GM12878 (cell line): ENCODE measurements around the gene PLCG1. TPM values are rescaled to one million over a fixed set of nuclear protein-coding genes. Genes with fewer than 3 reads are reported as not detected.

Experiments used
- ATF7 ChIP-seq: fragments of 450-650 bp; IDR thresholded peaks from 2 replicates; pipeline ENCODE4 v1.6.1; 2016; ENCODE audit warnings: low read depth, mild to moderate bottlenecking
- ETV6 ChIP-seq, 2 experiments: fragments of 450-650 bp in 1 of 2; IDR thresholded peaks in 1 of 2; conservative IDR thresholded peaks in 1 of 2; 2 replicates each; pipeline ENCODE4 v1.6.1; 2014; ENCODE audit warnings: antibody characterized with exemption in 1 of 2, borderline replicate concordance in 1 of 2, low read depth in 1 of 2, mild to moderate bottlenecking in 1 of 2, moderate library complexity in 1 of 2
- GATAD2B ChIP-seq: fragments of 450-650 bp; conservative IDR thresholded peaks from 2 replicates; pipeline ENCODE4 v1.6.1; 2017; ENCODE audit warnings: low read depth, mild to moderate bottlenecking, moderate library complexity
- LARP7 ChIP-seq: fragments of 450-650 bp; IDR thresholded peaks from 2 replicates; pipeline ENCODE4 v1.6.1; 2017; ENCODE audit warnings: mild to moderate bottlenecking
- PAX5 ChIP-seq: IDR thresholded peaks from 2 replicates; pipeline ENCODE4 v1.6.1; 2011; ENCODE audit warnings: low read depth, low read length, borderline replicate concordance
- POLR2A ChIP-seq: IDR thresholded peaks from 2 replicates; pipeline ENCODE4 v1.6.1; 2011; ENCODE audit warnings: low read depth, mild to moderate bottlenecking, low read length
- SMARCA5 ChIP-seq: fragments of 450-650 bp; IDR thresholded peaks from 2 replicates; pipeline ENCODE4 v1.6.1; 2017; ENCODE audit warnings: mild to moderate bottlenecking
- TCF7 ChIP-seq: IDR thresholded peaks from 2 replicates; pipeline ENCODE4 v1.6.1; 2014; ENCODE audit warnings: antibody characterized with exemption, borderline replicate concordance
- ZNF217 ChIP-seq: fragments of 450-650 bp; IDR thresholded peaks from 2 replicates; pipeline ENCODE4 v1.6.1; 2017; ENCODE audit warnings: antibody characterized with exemption, mild to moderate bottlenecking
- polyA plus RNA-seq, 11 experiments: library from polyadenylated mRNA; depleted of rRNA in 4 of 11; unstranded in 6 of 11; stranded (reverse) in 5 of 11; fragments of >200 nt; fragmentation: Nextera tagmentation in 4 of 11; fragmentation: Illumina TruSeq in 1 of 11; extraction: Ambion mirVana in 4 of 11; extraction: Trizol in 1 of 11; gene quantifications; 1 replicate in 1 of 11; 2 replicates in 10 of 11; pipeline versions ENCODE4 v1.2.1 to v1.2.3, GENCODE V29; 2011 to 2016; ENCODE audit warnings: inconsistent platforms in 2 of 11, missing spikeins in 2 of 11, low read depth in 1 of 11
- total RNA-seq, 4 experiments: library from RNA; depleted of rRNA in 3 of 4; stranded (reverse); fragments of >200 nt in 3 of 4; fragmentation: Illumina TruSeq in 1 of 4; extraction: Trizol in 1 of 4; gene quantifications; 2 replicates each; pipeline versions ENCODE4 v1.2.1 to v1.2.3, GENCODE V29; 2013 to 2021
- TF ChIP-seq, protein P1 (sequence below): IDR thresholded peaks from 2 replicates; pipeline ENCODE4 v1.6.1; 2012; ENCODE audit warnings: mild to moderate bottlenecking, low read depth, low read length
- TF ChIP-seq, protein P2 (sequence below): IDR thresholded peaks from 2 replicates; pipeline ENCODE4 v1.6.1; 2011; ENCODE audit warnings: borderline replicate concordance, low read depth, mild to moderate bottlenecking, moderate library complexity, mixed read lengths, low read length; ENCODE audit not compliant: insufficient read depth; ENCODE audit errors: extremely low read length
- TF ChIP-seq, protein P3 (sequence below), 3 experiments: IDR thresholded peaks in 2 of 3; conservative IDR thresholded peaks in 1 of 3; 2 replicates each; pipeline ENCODE4 v1.5.1; 2011; ENCODE audit warnings: low read depth in 3 of 3, low read length in 3 of 3, mild to moderate bottlenecking in 3 of 3, control low read depth in 2 of 3, moderate library complexity in 2 of 3, inconsistent platforms in 1 of 3, mixed read lengths in 1 of 3; ENCODE audit not compliant: control insufficient read depth in 2 of 3, insufficient read depth in 1 of 3; ENCODE audit errors: extremely low read depth in 1 of 3

Gene PLCG1
- total and polyA plus RNA-seq, 10 of the 15 experiments (the other 5 are each of a cell fraction or from before 2014, with no cell fraction given), result 2.6 to 114 (median 45.3) TPM

DNA sequence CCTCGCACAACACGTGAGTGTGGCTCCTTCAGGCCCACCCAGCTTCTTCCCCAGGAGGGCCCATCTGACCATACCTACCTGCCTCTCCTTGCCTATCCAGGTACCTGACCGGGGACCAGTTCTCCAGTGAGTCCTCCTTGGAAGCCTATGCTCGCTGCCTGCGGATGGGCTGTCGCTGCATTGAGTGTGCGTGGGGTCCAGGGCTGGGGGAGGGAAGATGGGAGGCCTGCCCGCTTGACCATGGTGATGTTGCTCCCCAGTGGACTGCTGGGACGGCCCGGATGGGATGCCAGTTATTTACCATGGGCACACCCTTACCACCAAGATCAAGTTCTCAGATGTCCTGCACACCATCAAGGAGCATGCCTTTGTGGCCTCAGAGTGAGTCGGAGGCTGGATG lies 26.5 kb downstream of the PLCG1 start (continued):
- TF ChIP-seq, protein P1, sequence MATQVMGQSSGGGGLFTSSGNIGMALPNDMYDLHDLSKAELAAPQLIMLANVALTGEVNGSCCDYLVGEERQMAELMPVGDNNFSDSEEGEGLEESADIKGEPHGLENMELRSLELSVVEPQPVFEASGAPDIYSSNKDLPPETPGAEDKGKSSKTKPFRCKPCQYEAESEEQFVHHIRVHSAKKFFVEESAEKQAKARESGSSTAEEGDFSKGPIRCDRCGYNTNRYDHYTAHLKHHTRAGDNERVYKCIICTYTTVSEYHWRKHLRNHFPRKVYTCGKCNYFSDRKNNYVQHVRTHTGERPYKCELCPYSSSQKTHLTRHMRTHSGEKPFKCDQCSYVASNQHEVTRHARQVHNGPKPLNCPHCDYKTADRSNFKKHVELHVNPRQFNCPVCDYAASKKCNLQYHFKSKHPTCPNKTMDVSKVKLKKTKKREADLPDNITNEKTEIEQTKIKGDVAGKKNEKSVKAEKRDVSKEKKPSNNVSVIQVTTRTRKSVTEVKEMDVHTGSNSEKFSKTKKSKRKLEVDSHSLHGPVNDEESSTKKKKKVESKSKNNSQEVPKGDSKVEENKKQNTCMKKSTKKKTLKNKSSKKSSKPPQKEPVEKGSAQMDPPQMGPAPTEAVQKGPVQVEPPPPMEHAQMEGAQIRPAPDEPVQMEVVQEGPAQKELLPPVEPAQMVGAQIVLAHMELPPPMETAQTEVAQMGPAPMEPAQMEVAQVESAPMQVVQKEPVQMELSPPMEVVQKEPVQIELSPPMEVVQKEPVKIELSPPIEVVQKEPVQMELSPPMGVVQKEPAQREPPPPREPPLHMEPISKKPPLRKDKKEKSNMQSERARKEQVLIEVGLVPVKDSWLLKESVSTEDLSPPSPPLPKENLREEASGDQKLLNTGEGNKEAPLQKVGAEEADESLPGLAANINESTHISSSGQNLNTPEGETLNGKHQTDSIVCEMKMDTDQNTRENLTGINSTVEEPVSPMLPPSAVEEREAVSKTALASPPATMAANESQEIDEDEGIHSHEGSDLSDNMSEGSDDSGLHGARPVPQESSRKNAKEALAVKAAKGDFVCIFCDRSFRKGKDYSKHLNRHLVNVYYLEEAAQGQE, result no peak
- no peak for TF ChIP-seq PAX5
- TF ChIP-seq TCF7, result no peak
- TF ChIP-seq POLR2A, result no peak
- no peak for TF ChIP-seq ETV6 (conservative IDR thresholded peaks at IDR 0.05 in 1 of 2, IDR thresholded peaks at IDR 0.05 in 1 of 2; ENCODE audit: borderline replicate concordance in 1 of 2, low read depth in 1 of 2)
- no peak for TF ChIP-seq LARP7
- TF ChIP-seq SMARCA5, result no peak
- TF ChIP-seq ZNF217, result no peak
- no peak for TF ChIP-seq ATF7
- no peak for TF ChIP-seq GATAD2B
- TF ChIP-seq, protein P2, sequence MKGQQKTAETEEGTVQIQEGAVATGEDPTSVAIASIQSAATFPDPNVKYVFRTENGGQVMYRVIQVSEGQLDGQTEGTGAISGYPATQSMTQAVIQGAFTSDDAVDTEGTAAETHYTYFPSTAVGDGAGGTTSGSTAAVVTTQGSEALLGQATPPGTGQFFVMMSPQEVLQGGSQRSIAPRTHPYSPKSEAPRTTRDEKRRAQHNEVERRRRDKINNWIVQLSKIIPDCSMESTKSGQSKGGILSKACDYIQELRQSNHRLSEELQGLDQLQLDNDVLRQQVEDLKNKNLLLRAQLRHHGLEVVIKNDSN, result no peak
- TF ChIP-seq, protein P3, sequence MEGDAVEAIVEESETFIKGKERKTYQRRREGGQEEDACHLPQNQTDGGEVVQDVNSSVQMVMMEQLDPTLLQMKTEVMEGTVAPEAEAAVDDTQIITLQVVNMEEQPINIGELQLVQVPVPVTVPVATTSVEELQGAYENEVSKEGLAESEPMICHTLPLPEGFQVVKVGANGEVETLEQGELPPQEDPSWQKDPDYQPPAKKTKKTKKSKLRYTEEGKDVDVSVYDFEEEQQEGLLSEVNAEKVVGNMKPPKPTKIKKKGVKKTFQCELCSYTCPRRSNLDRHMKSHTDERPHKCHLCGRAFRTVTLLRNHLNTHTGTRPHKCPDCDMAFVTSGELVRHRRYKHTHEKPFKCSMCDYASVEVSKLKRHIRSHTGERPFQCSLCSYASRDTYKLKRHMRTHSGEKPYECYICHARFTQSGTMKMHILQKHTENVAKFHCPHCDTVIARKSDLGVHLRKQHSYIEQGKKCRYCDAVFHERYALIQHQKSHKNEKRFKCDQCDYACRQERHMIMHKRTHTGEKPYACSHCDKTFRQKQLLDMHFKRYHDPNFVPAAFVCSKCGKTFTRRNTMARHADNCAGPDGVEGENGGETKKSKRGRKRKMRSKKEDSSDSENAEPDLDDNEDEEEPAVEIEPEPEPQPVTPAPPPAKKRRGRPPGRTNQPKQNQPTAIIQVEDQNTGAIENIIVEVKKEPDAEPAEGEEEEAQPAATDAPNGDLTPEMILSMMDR (IDR thresholded peaks at IDR 0.05 in 2 of 3, conservative IDR thresholded peaks at IDR 0.05 in 1 of 3; ENCODE audit: control insufficient read depth in 2 of 3, extremely low read depth in 1 of 3, insufficient read depth in 1 of 3, low read depth in 3 of 3, low read length in 3 of 3), result no peak
- TF ChIP-seq, all 136 proteins: peak for 0
